ENCODE results near the gene CENPN.

The CENPN gene

GRCh38 chr16:81080233-81080632 lies 73.2 kb downstream of the CENPN start:
- TF ChIP-seq, protein P1, sequence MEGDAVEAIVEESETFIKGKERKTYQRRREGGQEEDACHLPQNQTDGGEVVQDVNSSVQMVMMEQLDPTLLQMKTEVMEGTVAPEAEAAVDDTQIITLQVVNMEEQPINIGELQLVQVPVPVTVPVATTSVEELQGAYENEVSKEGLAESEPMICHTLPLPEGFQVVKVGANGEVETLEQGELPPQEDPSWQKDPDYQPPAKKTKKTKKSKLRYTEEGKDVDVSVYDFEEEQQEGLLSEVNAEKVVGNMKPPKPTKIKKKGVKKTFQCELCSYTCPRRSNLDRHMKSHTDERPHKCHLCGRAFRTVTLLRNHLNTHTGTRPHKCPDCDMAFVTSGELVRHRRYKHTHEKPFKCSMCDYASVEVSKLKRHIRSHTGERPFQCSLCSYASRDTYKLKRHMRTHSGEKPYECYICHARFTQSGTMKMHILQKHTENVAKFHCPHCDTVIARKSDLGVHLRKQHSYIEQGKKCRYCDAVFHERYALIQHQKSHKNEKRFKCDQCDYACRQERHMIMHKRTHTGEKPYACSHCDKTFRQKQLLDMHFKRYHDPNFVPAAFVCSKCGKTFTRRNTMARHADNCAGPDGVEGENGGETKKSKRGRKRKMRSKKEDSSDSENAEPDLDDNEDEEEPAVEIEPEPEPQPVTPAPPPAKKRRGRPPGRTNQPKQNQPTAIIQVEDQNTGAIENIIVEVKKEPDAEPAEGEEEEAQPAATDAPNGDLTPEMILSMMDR (IDR thresholded peaks at IDR 0.05; ENCODE audit: extremely low read depth, missing control alignments), result no peak

GRCh38 chr16:81081014-81081413 lies 74.0 kb downstream of the CENPN start:
- TF ChIP-seq, protein P1 (IDR thresholded peaks at IDR 0.05; ENCODE audit: extremely low read depth, missing control alignments), result no peak

More at GRCh38 chr16:81080233-81080632, 73.2 kb downstream of the CENPN start:
- DNase-seq (ENCODE audit: low spot score), result no peak

More at GRCh38 chr16:81081014-81081413, 74.0 kb downstream of the CENPN start:
- no peak for DNase-seq (ENCODE audit: low spot score)

All from GM20000 (cell line).